Fibroblast of the aortic adventitia (primary cell): ENCODE results near the gene NPSR1. TPM values are rescaled to one million over a fixed set of nuclear protein-coding genes. Genes with fewer than 3 reads are reported as not detected.

Experiments used
- DNase-seq: peaks from one replicate; pipeline ENCODE4 v3.0.0-alpha.2; 2010; ENCODE audit warnings: low read depth
- H3K4me3 ChIP-seq: 2 replicates; pipeline ENCODE4 v1.5.1; 2011; ENCODE audit warnings: low read depth, mild to moderate bottlenecking, control low read depth, low read length, moderate library complexity
- CTCF ChIP-seq: IDR thresholded peaks from 2 replicates; pipeline ENCODE4 v1.5.1; 2011; ENCODE audit warnings: mild to moderate bottlenecking, low read length, control low read depth, inconsistent platforms; ENCODE audit not compliant: insufficient read depth
- total RNA-seq: library from RNA; depleted of rRNA; stranded (reverse); fragments of >200 nt; gene quantifications from 2 replicates; pipeline ENCODE4 v1.2.3, GENCODE V29; 2012; ENCODE audit warnings: low replicate concordance

Gene NPSR1
- total RNA-seq, 1 donor, result not detected

- no peak for TF ChIP-seq CTCF
- H3K4me3 ChIP-seq, result no peak overlapping the region
- no peak for DNase-seq
These were observed 94.9 kb downstream of the NPSR1 start for GRCh38 chr7:34752929-34753328.

- DNase-seq, result no peak
- no peak for TF ChIP-seq CTCF
- no peak overlapping the region for H3K4me3 ChIP-seq
These were observed 97.0 kb downstream of the NPSR1 start for GRCh38 chr7:34755008-34755407.

GRCh38 chr7:34756025-34756437 lies 98.0 kb downstream of the NPSR1 start:
- no peak for TF ChIP-seq CTCF
- DNase-seq, result no peak
- no peak overlapping the region for H3K4me3 ChIP-seq

- TF ChIP-seq CTCF, result no peak
- no peak overlapping the region for H3K4me3 ChIP-seq
- DNase-seq, result no peak
These were observed 98.7 kb downstream of the NPSR1 start for GRCh38 chr7:34756691-34757090.

GRCh38 chr7:34757570-34758110 lies 99.6 kb downstream of the NPSR1 start:
- TF ChIP-seq CTCF, result no peak
- H3K4me3 ChIP-seq, result no peak overlapping the region
- DNase-seq, result no peak

- TF ChIP-seq CTCF, result no peak
- DNase-seq, result no peak
- H3K4me3 ChIP-seq, result no peak overlapping the region
These were observed 100.1 kb downstream of the NPSR1 start for GRCh38 chr7:34758111-34758601.

- TF ChIP-seq CTCF, result peak; percentile 71
- DNase-seq, result peak; percentile 52
These were observed 101.6 kb downstream of the NPSR1 start for GRCh38 chr7:34759477-34760125.

More at GRCh38 chr7:34759477-34760125, 101.6 kb downstream of the NPSR1 start:
- H3K4me3 ChIP-seq, result no peak overlapping the region
